ENCODE results near the gene TARBP2.

The TARBP2 gene

GRCh38 chr12:53497461-53497860, 3.6 kb upstream of the TARBP2 start:
- no peak for DNase-seq

GRCh38 chr12:53498235-53498630, 2.9 kb upstream of the TARBP2 start:
- no peak for DNase-seq

- peak; percentile 8 for DNase-seq
These were observed 1.6 kb upstream of the TARBP2 start, which contains the start of gene MAP3K12 for GRCh38 chr12:53499266-53500141. MAP3K12 (minus strand) TSS chr12:53499458; CDS start chr12:53487391, 12,067 bp downstream.

- no peak for DNase-seq
These were observed 824 bp upstream of the TARBP2 start for GRCh38 chr12:53500142-53500775.

GRCh38 chr12:53501615-53502181, 615 bp downstream of the TARBP2 start:
- DNase-seq, result no peak

GRCh38 chr12:53502331-53502730, 1.2 kb downstream of the TARBP2 start:
- no peak for DNase-seq

GRCh38 chr12:53502983-53503728, 2.1 kb downstream of the TARBP2 start:
- no peak for DNase-seq

GRCh38 chr12:53504004-53504920, 3.2 kb downstream of the TARBP2 start:
- DNase-seq, result no peak

- no peak for DNase-seq
These were observed 4.0 kb downstream of the TARBP2 start for GRCh38 chr12:53505086-53505485.

GRCh38 chr12:53505555-53506449, 4.7 kb downstream of the TARBP2 start:
- DNase-seq, result no peak

- DNase-seq, result no peak
These were observed 5.3 kb downstream of the TARBP2 start for GRCh38 chr12:53506450-53506785.

- DNase-seq, result no peak
These were observed 6.0 kb downstream of the TARBP2 start, which contains the start of gene NPFF for GRCh38 chr12:53506881-53507602. NPFF (minus strand) TSS chr12:53507484; CDS start chr12:53507474, 10 bp downstream.

GRCh38 chr12:53507603-53507885, 6.5 kb downstream of the TARBP2 start:
- DNase-seq, result no peak

- DNase-seq, result peak; percentile 30
These were observed 7.6 kb downstream of the TARBP2 start for GRCh38 chr12:53508534-53509170.

- no peak for DNase-seq
These were observed 9.2 kb downstream of the TARBP2 start for GRCh38 chr12:53510181-53510812.

- DNase-seq, result no peak
These were observed 12.8 kb downstream of the TARBP2 start for GRCh38 chr12:53513712-53514410.

GRCh38 chr12:53514628-53515290, 13.7 kb downstream of the TARBP2 start:
- DNase-seq, result no peak

GRCh38 chr12:53515291-53515680, 14.2 kb downstream of the TARBP2 start:
- no peak for DNase-seq
